Panc1 (cell line): ENCODE data around the gene SLC66A2.

Source experiments
- POLR2AphosphoS5 ChIP-seq: IDR thresholded peaks from 2 replicates; pipeline ENCODE4 v1.6.1; 2012; ENCODE audit warnings: mild to moderate bottlenecking, low read depth, low read length, moderate library complexity
- SIN3A ChIP-seq: IDR thresholded peaks from 2 replicates; pipeline ENCODE4 v1.6.1; 2012; ENCODE audit warnings: low read depth, mild to moderate bottlenecking, low read length, moderate library complexity, borderline replicate concordance; ENCODE audit not compliant: insufficient read depth
- TCF7L2 ChIP-seq: IDR thresholded peaks from 2 replicates; pipeline ENCODE4 v1.6.1; 2011; ENCODE audit warnings: mild to moderate bottlenecking, low read depth, low read length, inconsistent platforms
- TF ChIP-seq, protein P1 (sequence below): fragments of 450-650 bp; IDR thresholded peaks from 2 replicates; pipeline ENCODE4 v1.5.1; 2017; ENCODE audit warnings: mild to moderate bottlenecking
- TF ChIP-seq, protein P2 (sequence below), 2 experiments: IDR thresholded peaks; 2 replicates each; pipeline ENCODE4 v1.6.1; 2011 to 2012; ENCODE audit warnings: low read depth in 2 of 2, control low read depth in 1 of 2, low read length in 1 of 2, mild to moderate bottlenecking in 1 of 2, moderate library complexity in 1 of 2; ENCODE audit not compliant: insufficient read depth in 1 of 2

DNA sequence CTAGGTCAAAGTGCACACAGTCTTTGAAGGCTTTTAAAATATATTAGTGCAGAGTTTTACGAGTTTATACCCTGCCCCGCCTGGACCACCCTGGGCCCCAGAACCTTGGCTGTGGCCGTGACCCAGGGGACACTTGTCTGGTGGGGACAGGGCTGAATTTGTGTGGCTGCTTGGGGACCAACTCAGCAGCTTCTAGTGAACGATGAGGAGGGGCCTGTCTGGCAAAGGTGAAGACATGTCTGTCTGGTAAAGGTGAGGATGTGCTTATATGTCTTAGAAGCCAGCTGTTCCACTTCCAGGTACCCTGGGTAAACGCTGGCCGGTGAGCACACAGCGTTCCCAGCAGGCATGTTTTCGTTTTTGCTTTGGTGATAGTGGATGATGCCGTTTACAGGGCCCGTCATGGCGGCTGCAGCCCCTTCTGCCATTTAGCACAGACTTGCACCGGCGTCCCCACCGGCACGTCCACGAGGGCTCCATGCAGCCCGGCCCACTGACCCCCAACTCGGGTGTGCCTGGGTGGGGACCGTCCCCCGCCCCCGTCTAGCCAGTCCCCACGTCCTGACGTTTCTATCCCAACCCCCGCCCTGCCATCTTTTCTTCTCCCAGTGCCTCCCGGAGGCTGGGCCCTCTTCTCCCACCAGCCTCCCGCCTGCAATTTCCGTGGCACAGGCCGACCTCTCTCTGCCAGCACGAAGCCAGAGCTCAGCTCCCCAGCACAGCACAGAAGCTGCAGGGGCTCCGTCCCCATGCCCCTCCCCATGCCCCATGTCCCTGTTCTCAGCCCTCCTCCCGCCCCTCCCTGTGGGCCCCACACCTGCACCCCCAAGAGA, 67.8 kb downstream of the SLC66A2 start:
- TF ChIP-seq, protein P1, sequence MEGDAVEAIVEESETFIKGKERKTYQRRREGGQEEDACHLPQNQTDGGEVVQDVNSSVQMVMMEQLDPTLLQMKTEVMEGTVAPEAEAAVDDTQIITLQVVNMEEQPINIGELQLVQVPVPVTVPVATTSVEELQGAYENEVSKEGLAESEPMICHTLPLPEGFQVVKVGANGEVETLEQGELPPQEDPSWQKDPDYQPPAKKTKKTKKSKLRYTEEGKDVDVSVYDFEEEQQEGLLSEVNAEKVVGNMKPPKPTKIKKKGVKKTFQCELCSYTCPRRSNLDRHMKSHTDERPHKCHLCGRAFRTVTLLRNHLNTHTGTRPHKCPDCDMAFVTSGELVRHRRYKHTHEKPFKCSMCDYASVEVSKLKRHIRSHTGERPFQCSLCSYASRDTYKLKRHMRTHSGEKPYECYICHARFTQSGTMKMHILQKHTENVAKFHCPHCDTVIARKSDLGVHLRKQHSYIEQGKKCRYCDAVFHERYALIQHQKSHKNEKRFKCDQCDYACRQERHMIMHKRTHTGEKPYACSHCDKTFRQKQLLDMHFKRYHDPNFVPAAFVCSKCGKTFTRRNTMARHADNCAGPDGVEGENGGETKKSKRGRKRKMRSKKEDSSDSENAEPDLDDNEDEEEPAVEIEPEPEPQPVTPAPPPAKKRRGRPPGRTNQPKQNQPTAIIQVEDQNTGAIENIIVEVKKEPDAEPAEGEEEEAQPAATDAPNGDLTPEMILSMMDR = no peak
- no peak for TF ChIP-seq POLR2AphosphoS5
- no peak for TF ChIP-seq SIN3A
- TF ChIP-seq, protein P2, sequence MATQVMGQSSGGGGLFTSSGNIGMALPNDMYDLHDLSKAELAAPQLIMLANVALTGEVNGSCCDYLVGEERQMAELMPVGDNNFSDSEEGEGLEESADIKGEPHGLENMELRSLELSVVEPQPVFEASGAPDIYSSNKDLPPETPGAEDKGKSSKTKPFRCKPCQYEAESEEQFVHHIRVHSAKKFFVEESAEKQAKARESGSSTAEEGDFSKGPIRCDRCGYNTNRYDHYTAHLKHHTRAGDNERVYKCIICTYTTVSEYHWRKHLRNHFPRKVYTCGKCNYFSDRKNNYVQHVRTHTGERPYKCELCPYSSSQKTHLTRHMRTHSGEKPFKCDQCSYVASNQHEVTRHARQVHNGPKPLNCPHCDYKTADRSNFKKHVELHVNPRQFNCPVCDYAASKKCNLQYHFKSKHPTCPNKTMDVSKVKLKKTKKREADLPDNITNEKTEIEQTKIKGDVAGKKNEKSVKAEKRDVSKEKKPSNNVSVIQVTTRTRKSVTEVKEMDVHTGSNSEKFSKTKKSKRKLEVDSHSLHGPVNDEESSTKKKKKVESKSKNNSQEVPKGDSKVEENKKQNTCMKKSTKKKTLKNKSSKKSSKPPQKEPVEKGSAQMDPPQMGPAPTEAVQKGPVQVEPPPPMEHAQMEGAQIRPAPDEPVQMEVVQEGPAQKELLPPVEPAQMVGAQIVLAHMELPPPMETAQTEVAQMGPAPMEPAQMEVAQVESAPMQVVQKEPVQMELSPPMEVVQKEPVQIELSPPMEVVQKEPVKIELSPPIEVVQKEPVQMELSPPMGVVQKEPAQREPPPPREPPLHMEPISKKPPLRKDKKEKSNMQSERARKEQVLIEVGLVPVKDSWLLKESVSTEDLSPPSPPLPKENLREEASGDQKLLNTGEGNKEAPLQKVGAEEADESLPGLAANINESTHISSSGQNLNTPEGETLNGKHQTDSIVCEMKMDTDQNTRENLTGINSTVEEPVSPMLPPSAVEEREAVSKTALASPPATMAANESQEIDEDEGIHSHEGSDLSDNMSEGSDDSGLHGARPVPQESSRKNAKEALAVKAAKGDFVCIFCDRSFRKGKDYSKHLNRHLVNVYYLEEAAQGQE (IDR thresholded peaks at IDR 0.05; ENCODE audit: insufficient read depth in 1 of 2, low read depth in 2 of 2, low read length in 1 of 2) = no peak
- TF ChIP-seq TCF7L2 = no peak
